NCI-H2227 (cell line): ENCODE results near the gene KIR2DL1.
"Not testable (repeated sequence)": the region's sequence is repeated elsewhere in the genome, so short reads cannot be mapped to it uniquely, and the experiment has no call there.

ENCODE experiments used
- DNase-seq: peaks from one replicate; lab custom pipeline; 2025; ENCODE audit not compliant: unreplicated experiment; lab: John Stamatoyannopoulos, UW

KIR2DL1 gene

DNA sequence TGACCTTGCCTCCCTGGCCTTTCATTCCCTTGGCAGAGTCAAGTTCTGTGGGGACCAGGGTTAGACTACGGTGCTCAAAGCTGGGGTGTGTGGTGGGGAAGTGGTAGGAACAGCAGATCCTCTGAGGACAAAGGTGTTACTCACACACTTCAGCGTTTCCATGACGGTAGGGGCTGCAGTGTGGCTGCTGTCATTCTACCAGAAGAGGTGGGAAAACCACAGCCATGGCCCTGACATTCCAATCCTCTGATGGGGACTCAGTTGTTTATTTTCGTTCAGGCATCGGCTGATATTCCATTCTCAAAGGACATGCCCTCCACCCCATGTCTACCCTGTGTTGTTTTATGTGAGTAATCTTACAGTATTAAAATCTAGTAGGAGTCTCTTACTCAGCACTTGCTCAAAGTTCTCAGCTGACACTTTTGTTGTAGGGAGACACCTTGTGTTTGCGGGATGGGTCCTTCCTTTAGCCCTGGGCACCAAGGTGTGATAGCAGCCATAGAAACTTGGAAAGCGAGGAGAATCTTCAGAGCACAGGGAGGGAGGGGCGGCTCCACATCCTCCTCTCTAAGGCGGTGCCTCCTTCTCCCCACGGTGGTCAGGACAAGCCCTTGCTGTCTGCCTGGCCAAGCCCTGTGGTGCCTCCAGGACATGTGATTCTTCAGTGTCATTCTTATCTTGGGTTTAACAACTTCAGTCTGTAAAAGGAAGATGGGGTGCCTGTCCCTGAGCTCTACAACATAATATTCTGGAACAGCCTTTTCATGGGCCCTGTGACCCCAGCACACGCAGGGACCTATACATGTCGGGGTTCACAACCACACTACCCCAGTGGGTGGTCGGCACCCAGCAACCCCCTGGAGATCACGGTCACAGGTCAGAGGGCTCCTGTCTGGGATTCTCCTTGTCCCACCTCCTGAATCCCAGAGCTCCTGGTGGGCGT lies 1.7 kb downstream of the KIR2DL1 start:
- not testable (repeated sequence) for DNase-seq

DNA sequence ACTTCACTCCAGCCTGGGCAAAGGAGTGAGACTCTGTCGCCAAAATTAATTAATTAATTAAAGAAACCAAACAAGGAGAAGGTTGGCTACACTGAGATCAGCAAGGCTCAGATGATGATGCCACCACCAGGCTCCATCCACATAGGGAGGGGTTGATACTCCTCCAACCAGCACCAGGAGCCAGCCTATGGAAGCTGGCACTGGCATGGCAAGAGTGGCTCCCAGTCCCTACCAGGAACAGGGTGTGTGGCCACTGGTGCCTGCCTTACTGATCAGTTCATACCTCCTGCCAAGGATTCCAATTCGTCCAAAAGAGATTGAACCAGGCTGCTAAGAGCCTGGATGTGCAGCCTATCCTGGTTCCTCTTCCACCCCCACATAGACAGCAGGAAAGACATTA lies 3.1 kb downstream of the KIR2DL1 start:
- DNase-seq = not testable (repeated sequence)

DNA sequence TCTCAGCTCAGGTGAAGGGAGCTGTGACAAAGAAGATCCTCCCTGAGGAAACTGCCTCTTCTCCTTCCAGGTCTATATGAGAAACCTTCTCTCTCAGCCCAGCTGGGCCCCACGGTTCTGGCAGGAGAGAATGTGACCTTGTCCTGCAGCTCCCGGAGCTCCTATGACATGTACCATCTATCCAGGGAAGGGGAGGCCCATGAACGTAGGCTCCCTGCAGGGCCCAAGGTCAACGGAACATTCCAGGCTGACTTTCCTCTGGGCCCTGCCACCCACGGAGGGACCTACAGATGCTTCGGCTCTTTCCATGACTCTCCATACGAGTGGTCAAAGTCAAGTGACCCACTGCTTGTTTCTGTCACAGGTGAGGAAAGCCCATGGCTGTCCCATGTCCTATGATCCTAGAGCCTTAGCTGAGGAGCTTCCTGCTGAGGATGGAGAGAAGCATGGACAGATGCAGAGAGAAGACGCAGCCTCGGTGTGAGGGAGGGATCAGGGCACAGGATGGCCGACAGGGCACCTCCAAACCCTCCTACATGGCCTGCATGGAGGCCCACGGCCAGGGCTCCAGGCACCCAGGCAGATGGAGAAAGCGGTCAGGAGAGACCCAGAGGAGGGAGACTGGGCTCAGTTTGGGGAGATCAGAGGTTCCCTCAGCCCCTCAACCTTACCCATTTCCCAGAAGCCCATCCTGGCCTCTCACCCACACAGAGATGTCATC lies 5.7 kb downstream of the KIR2DL1 start:
- DNase-seq = not testable (repeated sequence)

DNA sequence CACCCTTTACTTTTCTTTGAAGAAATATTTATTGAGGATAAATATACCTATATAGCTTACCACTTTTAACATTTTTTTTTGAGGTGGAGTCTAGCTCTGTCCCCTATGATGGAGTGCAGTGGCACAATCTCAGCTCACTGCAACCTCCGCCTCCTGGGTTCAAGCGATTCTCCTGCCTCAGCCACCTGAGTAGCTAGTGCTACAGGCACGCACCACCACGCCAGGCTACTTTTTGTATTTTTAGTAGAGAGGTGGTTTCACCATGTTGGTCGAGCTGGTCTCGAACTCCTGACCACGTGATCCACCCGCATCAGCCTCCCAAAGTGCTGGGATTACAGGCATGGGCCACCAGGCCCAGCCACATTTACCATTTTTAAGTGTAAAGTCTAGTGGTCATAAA lies 6.2 kb downstream of the KIR2DL1 start:
- DNase-seq = not testable (repeated sequence)

DNA sequence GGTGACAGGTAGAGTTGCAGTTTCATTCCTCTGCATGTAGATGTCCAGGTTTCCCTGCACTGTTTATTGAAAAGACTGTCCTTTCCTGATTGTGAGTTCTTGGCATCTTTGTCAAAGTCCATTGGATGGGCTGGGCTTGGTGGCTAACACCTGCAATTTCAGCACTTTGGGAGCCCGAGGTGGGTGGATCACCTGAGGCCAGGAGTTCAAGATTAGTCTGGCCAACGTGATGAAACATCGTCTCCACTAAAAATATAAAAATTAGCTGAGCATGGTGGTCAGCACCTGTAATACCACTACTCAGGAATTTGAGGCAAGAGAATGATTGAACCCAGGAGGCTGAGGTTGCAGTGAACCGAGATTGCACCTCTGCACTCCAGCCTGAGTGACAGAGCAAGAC lies 8.3 kb downstream of the KIR2DL1 start:
- not testable (repeated sequence) for DNase-seq

DNA sequence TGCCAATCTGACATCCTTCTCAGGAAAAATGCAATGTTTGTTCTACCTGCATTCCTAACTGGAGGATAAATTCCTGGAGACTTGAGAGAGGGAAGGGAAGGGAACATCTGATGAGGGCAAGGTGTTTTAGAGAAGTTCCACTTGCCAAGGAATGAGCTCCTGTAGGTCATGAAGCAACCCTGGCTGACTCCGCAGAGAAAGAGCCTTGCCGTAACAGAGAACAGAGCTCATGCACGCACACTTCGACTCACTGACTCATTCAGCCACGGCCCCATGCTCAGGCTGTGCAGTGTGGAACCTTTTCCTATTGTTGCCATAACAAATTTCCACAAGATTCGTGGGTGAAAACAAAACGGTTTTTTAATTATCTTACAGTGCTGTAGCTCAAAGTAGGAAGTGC lies 9.3 kb downstream of the KIR2DL1 start:
- DNase-seq = not testable (repeated sequence)

DNA sequence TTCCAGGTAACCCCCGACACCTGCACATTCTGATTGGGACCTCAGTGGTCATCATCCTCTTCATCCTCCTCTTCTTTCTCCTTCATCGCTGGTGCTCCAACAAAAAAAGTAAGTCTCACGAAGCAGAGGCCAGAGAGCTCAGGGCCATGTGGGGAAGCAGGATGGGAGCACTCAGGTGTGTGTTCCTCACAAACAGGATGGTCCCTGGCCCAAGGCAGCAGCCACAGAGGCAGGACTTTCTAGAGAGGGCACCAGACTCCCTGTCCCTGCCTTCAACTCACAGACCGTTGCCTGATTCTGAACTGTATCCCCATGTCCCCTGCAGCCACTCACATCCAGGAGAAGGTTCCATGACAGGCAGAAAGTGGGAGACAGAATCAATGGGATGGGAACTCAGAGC lies 13.3 kb downstream of the KIR2DL1 start:
- DNase-seq = not testable (repeated sequence)

DNA sequence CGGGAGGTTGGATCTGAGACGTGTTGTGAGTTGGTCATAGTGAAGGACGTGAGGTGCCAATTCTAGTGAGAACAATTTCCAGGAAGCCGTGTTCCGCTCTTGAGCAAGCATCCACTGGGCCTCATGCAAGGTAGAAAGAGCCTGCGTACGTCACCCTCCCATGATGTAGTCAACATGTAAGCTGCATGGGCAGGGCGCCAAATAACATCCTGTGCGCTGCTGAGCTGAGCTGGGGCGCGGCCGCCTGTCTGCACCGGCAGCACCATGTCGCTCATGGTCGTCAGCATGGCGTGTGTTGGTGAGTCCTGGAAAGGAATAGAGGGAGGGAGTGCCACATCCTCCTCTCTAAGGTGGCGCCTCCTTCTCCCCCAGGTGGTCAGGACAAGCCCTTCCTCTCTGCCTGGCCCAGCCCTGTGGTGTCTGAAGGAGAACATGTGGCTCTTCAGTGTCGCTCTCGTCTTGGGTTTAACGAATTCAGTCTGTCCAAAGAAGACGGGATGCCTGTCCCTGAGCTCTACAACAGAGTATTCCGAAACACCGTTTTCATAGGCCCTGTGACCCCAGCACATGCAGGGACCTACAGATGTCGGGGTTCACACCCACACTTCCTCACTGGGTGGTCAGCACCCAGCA lies 16.6 kb downstream of the KIR2DL1 start:
- DNase-seq = not testable (repeated sequence)

DNA sequence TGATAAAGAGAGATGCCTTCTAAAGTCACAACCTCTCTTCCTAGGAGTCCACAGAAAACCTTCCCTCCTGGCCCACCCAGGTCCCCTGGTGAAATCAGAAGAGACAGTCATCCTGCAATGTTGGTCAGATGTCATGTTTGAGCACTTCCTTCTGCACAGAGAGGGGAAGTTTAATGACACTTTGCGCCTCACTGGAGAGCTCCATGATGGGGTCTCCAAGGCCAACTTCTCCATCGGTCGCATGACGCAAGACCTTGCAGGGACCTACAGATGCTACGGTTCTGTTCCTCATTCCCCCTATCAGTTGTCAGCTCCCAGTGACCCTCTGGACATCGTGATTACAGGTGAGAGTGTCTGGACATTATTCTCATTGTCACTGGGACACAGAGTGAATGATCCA lies 18.6 kb downstream of the KIR2DL1 start:
- DNase-seq = not testable (repeated sequence)

DNA sequence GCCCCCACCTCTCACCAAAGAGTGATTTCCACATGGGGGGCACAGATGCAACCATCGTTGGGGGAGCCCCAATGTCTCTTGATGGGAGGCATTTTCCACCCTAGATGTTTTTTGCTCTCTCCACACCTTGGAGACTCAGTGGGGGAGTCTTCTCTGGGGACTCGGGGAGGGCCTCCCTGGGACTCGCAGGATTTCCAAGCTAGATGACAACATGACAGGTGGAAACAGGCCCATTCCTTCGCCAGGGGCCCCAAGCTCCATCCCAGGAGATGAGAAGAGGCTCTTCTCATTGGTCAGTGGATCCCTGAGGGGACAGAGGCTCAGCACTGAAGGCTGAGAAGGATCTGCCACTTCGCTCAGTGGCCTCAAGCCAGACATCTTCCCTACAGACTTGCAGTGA lies 21.1 kb downstream of the KIR2DL1 start:
- DNase-seq = no peak

DNA sequence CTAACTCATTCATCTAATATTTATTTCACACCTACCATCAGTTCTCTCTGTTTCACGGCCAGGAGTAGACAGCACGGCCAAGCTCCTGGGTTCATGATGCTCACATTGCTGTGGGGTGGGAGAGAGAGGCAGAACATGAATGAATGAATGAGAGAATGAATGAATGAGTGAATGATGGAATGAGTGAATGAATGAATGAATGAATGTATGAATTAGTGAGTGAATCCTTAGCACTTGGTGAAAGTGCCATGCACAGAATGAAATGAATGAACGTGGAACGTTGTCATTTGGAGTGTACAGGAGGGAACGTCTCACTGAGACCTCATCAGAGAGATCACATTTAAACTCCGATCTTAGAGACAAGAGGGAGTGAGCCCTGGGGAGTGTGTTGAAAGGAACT lies 21.9 kb downstream of the KIR2DL1 start:
- no peak for DNase-seq

DNA sequence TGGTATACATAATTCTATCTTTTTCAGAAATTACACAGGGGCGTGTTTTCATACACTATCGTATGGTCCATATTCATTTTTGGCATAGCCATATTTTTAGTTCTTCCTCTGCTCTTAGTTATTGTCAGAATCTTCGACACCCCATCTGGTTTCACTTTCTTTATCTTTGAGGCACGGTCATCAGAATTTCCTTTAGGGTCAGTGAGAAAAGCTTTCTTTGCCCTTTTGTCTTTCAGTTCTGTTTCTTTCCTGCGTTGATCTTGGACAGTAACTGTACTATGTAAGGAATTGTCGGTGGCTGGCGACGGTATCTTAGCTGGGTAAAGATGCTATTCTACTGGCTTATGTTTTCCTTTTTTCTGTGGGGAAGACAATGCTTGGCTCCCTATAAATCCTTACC lies 23.2 kb downstream of the KIR2DL1 start:
- no peak for DNase-seq

DNA sequence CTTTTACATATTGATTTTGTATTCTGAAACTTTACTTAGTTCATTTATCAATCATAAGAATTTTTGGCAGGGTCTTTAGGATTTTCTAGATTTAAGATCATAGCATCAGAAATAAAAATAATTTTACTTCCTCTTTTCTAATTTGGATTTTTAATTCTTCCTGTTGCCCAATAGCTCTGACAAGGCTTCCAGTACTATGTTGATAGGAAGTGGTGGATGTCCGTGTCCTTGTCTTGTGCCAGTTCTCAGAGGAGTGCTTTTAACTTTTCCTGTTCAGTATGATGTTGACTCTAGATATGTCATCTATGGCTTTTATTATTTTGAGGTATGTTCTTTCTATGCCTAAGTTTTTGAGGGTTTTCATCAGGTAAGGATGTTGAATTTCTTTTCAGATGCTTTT lies 26.2 kb downstream of the KIR2DL1 start:
- DNase-seq = no peak

DNA sequence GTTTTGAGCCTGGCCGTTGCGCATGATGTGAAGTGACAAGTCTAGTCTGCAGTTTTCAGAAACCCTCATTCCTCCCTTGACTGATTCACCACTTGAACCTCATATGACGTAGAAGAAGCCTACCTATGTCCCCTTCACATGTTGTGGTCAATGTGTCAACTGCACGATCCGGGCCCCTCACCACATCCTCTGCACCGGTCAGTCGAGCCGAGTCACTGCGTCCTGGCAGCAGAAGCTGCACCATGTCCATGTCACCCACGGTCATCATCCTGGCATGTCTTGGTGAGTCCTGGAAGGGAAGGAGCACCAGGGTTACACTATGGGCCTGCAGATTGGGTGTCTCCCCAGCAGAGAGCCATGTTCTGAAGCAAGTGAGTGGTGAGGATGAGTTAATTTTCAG lies 33.8 kb downstream of the KIR2DL1 start, which contains the start of gene KIR2DL4:
KIR2DL4 (plus strand) TSS at position 201 of the 400 bp plus-strand sequence; CDS start at position 243, 42 bp downstream.
- DNase-seq = no peak

DNA sequence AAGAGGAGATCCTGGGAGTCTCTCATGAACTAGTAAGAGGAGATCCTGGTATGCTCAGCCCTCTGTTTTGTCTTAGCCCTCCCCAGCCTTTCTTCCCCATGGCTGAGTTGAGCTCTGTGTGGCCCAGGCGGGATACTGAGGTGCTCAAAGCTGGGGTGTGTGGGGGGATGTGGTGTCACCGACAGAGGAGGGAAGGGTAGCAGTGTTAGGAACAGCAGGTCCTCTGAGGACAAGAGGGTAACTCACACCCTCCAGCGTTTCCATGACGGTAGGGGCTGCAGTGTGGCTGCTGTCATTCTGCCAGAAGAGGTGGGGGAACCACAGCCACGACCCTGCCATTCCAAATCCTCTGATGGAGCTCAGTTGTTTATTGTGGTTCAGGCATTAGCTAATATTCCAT lies 34.5 kb downstream of the KIR2DL1 start:
- DNase-seq = no peak

DNA sequence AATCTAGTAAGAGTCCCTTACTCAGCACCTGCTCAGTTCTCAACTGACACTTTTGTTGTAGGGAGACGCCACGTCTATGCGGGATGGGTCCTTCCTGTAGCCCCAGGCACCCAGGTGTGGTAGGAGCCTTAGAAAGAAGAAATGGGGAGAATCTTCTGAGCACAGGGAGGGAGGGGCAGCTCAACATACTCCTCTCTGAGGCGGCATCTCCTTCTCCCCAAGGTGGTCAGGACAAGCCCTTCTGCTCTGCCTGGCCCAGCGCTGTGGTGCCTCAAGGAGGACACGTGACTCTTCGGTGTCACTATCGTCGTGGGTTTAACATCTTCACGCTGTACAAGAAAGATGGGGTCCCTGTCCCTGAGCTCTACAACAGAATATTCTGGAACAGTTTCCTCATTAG lies 35.0 kb downstream of the KIR2DL1 start:
- DNase-seq = no peak

DNA sequence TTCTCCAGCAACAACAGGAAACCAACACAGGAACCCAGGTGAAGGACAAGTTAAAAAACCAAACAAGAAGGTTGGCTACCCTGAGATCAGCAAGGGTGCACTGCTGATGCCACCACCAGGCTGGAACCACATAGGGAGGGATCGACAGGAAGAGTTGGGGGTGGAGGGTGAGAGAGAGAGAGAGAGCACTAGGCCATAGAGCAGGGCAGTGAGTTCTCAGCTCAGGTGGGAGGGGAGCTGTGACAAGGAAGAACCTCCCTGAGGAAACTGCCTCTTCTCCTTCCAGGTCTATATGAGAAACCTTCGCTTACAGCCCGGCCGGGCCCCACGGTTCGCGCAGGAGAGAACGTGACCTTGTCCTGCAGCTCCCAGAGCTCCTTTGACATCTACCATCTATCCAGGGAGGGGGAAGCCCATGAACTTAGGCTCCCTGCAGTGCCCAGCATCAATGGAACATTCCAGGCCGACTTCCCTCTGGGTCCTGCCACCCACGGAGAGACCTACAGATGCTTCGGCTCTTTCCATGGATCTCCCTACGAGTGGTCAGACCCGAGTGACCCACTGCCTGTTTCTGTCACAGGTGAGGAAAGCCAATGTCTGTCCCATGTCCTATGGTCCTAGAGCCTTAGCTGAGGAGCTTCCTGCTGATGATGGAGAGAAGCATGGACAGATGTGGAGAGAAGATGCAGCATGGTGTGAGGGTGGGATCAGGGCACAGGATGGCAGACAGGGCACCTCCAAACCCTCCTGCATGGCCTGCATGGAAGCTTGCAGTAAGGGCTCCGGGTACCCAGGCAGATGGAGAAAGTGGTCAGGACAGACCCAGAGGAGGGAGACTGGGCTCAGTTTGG lies 36.3 kb downstream of the KIR2DL1 start:
- no peak for DNase-seq

DNA sequence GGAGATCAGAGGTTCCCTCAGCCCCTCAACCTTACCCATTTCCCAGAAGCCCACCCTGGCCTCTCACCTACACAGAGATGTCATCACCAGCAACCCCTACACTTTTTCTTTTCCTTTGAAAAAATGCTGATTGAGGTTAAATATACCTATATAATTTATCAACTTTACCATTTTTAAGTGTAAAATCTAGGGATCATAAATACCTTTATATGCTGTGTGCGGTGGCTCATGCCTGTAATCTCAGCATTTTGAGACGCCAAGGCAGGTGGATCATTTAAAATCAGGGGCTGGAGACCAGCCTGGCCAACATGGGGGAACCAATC lies 36.9 kb downstream of the KIR2DL1 start:
- DNase-seq = no peak

DNA sequence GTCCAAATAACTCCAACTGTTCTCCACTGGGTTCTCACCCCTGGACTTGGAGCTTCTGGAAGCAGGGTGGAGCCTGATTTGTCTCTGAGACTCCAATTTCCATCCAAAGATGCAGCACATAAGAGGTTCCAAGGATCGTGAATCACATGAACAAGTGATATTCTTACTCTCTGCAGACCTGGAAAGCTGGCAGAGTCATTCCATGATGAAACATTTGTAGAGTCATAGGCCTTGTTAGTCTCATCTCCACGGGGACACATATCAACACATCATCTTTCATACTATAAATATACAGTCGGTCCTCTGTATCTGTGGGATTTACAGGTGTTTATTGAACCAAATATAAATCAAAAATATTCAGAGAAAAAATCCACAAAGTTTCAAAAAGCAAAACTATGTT lies 45.0 kb downstream of the KIR2DL1 start:
- not testable (repeated sequence) for DNase-seq

DNA sequence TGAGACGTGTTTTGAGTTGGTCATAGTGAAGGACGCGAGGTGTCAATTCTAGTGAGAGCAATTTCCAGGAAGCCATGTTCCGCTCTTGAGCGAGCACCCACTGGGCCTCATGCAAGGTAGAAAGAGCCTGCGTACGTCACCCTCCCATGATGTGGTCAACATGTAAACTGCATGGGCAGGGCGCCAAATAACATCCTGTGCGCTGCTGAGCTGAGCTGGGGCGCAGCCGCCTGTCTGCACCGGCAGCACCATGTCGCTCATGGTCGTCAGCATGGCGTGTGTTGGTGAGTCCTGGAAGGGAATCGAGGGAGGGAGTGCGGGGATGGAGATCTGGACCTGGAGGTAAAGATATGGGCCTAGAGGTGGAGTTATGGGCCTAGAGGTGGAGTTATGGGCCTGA lies 46.7 kb downstream of the KIR2DL1 start, which contains the start of gene KIR3DL1:
KIR3DL1 (plus strand) TSS at position 218 of the 400 bp plus-strand sequence.
- not testable (repeated sequence) for DNase-seq
